IPS-18a (cell line): ENCODE data around the gene PYGB.
"Not testable (repeated sequence)": the region's sequence is repeated elsewhere in the genome, so short reads cannot be mapped to it uniquely, and the experiment has no call there.

Experiments used
- H3K27ac ChIP-seq: one replicate; pipeline ENCODE4 v1.5.1; 2013; ENCODE audit warnings: low read length
- H3K27me3 ChIP-seq: one replicate; pipeline ENCODE4 v1.6.1; 2013; ENCODE audit warnings: mild to moderate bottlenecking, low read length; ENCODE audit not compliant: control insufficient read depth, insufficient read depth
- H3K36me3 ChIP-seq: one replicate; pipeline ENCODE4 v1.6.1; 2013; ENCODE audit warnings: low read depth, low read length; ENCODE audit not compliant: control insufficient read depth
- H3K4me1 ChIP-seq: one replicate; pipeline ENCODE4 v1.6.1; 2013; ENCODE audit warnings: low read depth, low read length; ENCODE audit not compliant: control insufficient read depth
- H3K4me3 ChIP-seq: one replicate; pipeline ENCODE4 v1.5.1; 2013; ENCODE audit warnings: low read length
- H3K9ac ChIP-seq: one replicate; pipeline ENCODE4 v1.6.1; 2013; ENCODE audit warnings: mild to moderate bottlenecking, low read length, moderate library complexity
- H3K9me3 ChIP-seq: one replicate; pipeline ENCODE4 v1.6.1; 2013; ENCODE audit warnings: low read depth, low read length; ENCODE audit not compliant: control insufficient read depth

PYGB gene

DNA sequence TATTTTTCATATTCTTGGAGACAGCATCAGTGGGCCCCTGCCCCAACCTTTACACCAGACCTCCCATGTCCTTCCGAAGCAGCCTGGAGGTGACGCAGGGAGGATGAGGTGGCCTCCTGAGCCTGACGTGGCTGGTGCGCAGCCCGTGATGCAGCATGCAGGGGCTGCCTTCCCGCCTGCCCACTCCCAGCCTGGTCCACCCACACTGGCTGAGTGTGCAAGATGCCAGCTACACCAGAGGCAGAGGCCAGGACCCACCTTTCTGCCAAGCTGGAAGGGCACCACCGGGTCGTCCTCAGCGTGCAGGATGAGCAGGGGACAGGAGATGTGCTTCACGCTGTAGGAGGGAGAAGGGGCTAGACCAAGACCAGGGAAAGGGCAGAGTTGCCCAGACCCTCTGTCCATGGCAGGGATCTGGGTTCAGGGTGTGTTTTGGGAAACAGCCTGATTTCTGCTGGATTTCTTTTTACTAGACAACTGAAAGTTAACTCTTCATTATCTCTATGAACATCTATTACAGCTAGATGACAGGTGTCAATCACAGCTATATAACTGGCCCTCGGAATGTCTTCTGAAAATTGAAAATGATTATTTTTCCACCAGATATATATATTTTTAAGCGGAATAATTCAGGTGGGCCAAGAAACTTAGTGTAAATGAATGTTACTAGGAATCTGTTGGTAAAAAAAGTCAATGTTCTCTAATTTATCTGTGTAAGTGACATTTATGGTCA lies 55.6 kb downstream of the PYGB start:
- Histone ChIP-seq H3K27ac (no peak overlapping the region), H3K4me3 (no peak overlapping the region), H3K9ac (no peak overlapping the region), H3K36me3 (peaks cover 6% of the 10 kb centered on the region), H3K27me3 (no peaks in the 10 kb centered on the region), H3K4me1 (no peaks in the 10 kb centered on the region), H3K9me3 (no peaks in the 10 kb centered on the region)

GRCh38 chr20:25304025-25304549 lies 56.2 kb downstream of the PYGB start:
- H3K9ac ChIP-seq, result no peak overlapping the region
- H3K27ac ChIP-seq, result no peak overlapping the region
- no peak overlapping the region for H3K4me3 ChIP-seq
- peaks cover 6% of the 10 kb centered on the region for H3K36me3 ChIP-seq
- no peaks in the 10 kb centered on the region for H3K27me3 ChIP-seq
- H3K4me1 ChIP-seq, result no peaks in the 10 kb centered on the region
- H3K9me3 ChIP-seq, result no peaks in the 10 kb centered on the region

GRCh38 chr20:25306991-25307903 lies 59.4 kb downstream of the PYGB start:
- no peak overlapping the region for H3K4me3 ChIP-seq
- H3K4me1 ChIP-seq, result no peaks in the 10 kb centered on the region
- H3K36me3 ChIP-seq, result peaks cover 6% of the 10 kb centered on the region
- H3K9ac ChIP-seq, result no peak overlapping the region
- H3K9me3 ChIP-seq, result no peaks in the 10 kb centered on the region
- H3K27me3 ChIP-seq, result no peaks in the 10 kb centered on the region
- no peak overlapping the region for H3K27ac ChIP-seq

DNA sequence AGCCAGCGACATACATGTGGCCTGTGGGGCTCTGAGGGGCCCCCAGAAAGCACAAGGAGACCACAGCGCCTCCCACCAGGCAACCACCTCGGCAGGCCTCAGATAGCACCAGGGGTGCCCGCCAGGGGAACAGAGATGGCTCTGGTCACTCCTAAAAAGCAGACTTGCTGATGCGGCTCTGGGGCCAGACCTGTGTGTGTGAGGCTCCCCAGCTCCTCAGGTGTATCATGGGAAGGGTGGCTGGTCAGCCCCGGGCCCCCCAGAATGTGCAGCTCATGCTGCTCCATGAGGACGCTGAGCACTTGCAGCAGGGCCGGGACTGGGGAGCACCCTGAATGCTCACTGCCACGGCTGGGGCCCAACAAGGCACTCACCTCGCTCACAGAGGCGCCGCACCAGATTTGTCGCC lies 60.2 kb downstream of the PYGB start:
- H3K4me1 ChIP-seq, result no peaks in the 10 kb centered on the region
- no peak overlapping the region for H3K4me3 ChIP-seq
- H3K36me3 ChIP-seq, result peaks cover 6% of the 10 kb centered on the region
- H3K27ac ChIP-seq, result no peak overlapping the region
- no peaks in the 10 kb centered on the region for H3K27me3 ChIP-seq
- no peak overlapping the region for H3K9ac ChIP-seq
- no peaks in the 10 kb centered on the region for H3K9me3 ChIP-seq

DNA sequence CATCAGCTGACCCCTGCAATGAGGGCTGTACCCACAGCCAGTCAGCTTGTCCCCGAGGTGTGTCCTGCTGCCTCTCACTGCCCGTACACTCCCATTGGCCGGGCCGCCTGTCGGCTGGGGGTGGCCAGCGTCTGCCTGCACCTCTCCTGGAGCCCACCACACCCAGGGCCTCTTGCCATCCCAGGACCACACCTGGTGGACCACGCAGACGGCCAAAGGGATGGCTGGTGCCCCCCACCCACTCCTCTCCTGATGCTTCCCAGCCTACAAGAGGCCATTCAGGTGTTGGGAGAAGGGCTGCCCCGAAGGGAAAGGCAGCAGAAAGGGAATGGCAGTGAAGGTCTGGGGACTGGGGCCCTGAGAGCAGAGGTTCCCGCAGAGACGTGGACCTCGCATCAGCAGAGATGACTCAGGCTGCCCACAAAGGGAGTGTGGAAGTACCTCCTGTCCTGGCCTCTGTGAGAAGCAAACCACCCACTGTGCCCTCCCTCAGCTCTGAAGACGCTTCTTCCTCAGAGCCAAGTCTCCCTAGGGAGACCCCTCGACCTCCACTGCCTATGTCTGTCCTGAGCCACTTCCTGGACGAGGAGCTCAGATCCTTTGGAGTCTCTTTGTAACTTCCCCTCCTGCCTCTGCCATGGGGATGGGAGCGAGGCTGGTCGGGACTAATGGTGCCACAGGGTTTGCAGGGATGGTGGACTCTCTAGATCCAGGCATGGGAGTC lies 60.9 kb downstream of the PYGB start:
- Histone ChIP-seq H3K4me3 (no peak overlapping the region), H3K9ac (no peak overlapping the region), H3K4me1 (no peaks in the 10 kb centered on the region), H3K36me3 (peaks cover 6% of the 10 kb centered on the region), H3K9me3 (no peaks in the 10 kb centered on the region), H3K27ac (no peak overlapping the region), H3K27me3 (no peaks in the 10 kb centered on the region)

DNA sequence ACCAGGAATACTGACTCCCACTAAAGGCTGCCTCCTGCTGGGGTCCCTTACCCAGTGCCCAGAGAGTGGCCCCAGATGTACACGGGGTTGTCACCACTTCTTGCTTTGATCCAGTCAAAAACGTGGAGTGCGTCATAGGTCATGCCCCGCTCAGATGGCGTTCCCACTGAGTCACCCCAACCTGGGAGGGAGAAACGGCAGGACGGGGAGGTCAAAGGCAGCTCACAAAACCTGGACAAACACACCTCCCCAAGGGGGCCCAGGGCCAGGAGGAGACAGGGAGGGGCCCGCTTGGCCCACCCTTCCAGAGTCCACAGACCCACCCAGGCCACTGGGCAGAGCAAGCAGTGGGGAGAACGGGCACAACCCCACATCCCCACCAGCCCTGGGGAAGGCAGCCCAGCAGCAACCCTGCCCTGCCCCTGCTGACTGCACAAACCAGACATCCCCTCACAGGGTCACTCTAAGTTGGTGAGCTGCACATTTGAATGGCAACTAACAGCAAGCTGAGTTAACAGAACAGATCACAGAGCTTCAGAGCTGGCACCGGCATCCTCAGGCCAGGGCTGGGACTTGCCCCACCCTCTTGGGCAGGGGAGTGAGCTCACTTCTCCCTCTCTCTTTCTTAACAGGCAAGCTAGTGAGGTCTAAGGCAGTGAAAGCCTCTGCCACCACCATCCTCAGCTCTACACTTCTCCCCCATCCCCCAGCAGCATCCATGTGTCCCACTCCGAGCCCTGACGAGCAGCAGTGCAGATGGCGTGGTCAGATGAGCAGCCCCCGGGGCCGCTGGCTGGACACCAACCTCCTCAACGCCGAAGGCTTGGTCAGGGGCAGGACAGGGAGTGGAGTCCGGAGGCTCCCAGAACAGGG lies 61.7 kb downstream of the PYGB start:
- H3K4me3 ChIP-seq, result no peak overlapping the region
- H3K36me3 ChIP-seq, result peaks cover 6% of the 10 kb centered on the region
- H3K9me3 ChIP-seq, result no peaks in the 10 kb centered on the region
- H3K27me3 ChIP-seq, result no peaks in the 10 kb centered on the region
- no peak overlapping the region for H3K27ac ChIP-seq
- H3K4me1 ChIP-seq, result no peaks in the 10 kb centered on the region
- H3K9ac ChIP-seq, result no peak overlapping the region

GRCh38 chr20:25310268-25310920 lies 62.5 kb downstream of the PYGB start:
- Histone ChIP-seq H3K9me3 (no peaks in the 10 kb centered on the region), H3K9ac (no peak overlapping the region), H3K4me3 (no peak overlapping the region), H3K27ac (no peak overlapping the region), H3K4me1 (no peaks in the 10 kb centered on the region), H3K36me3 (peaks cover 6% of the 10 kb centered on the region), H3K27me3 (no peaks in the 10 kb centered on the region)

DNA sequence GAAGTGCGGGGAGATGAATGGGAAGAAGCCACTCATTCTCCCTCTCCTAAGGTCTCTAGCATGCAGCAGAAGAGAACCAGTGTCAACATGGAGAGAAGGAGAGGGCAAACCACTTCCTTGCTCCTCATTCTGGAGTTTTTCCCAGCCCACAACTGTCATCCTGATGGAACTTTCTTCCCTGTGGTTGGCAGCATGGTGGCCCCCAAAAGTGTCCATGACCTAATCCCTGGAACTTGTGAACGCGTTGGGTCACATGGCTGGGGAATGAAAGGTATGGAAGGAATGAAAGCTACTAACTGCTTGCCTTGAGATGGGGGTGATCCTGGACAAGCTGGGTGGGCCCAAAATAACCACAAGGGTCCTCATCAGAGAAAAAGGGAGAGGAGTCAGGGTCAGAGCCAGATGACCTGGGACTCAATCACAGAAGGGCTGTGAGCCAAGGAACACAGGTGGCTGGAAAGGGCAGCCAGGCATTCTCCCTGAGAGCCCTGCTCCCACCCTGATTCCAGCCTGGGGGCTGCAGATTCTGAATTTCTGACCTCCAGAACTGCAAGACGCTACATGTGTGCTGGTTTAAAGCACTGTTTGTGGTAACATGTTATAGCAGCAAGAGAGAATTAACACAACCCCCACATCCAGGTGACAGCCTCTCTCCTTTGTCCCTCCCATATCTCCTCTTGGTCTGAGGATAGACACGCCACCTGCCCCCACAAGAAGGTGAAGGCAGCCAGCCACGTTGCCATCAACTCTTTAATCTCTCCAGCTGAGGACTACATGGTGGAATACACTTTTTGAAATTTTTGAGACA lies 63.2 kb downstream of the PYGB start:
- peaks cover 6% of the 10 kb centered on the region for H3K36me3 ChIP-seq
- H3K9ac ChIP-seq, result no peak overlapping the region
- no peak overlapping the region for H3K27ac ChIP-seq
- no peaks in the 10 kb centered on the region for H3K4me1 ChIP-seq
- no peaks in the 10 kb centered on the region for H3K9me3 ChIP-seq
- H3K27me3 ChIP-seq, result no peaks in the 10 kb centered on the region
- no peak overlapping the region for H3K4me3 ChIP-seq

- H3K9me3 ChIP-seq, H3K4me1 ChIP-seq, H3K27me3 ChIP-seq, H3K27ac ChIP-seq, H3K4me3 ChIP-seq, H3K9ac ChIP-seq, H3K36me3 ChIP-seq: not testable (repeated sequence)
These were observed 64.8 kb downstream of the PYGB start for GRCh38 chr20:25312716-25313115.

DNA sequence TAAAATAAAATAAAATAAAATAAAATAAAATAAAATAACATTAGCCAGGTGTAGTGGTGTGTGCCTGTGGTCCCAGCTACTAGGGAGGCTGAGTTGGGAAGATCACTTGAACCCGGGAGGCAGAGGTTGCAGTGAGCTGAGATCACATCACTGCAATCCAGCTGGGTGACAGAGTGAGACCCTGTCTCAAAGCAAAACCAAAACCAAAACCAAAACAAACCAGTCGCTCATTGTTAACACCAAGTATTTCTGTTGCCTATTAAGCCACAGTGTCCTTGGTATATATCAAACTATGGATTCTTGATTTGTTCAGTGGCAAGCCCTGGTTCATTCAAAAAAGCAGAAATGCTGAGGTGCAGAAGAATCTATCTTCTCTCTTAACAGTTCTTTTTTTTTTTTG lies 65.7 kb downstream of the PYGB start:
- Histone ChIP-seq H3K9me3 (no peaks in the 10 kb centered on the region), H3K4me1 (no peaks in the 10 kb centered on the region), H3K36me3 (no peaks in the 10 kb centered on the region), H3K4me3 (no peak overlapping the region), H3K9ac (no peak overlapping the region), H3K27ac (no peak overlapping the region), H3K27me3 (no peaks in the 10 kb centered on the region)
